AG04450 (cell line): ENCODE results near the gene SMIM35. TPM values are rescaled to one million over a fixed set of nuclear protein-coding genes. Genes with fewer than 3 reads are reported as not detected.

Experiments
- CTCF ChIA-PET: fragments of 300-600, 350-600 bp; formaldehyde crosslinking; extraction: SDS; loops from one replicate; lab custom pipeline; 2022; ENCODE audit warnings: antibody characterized with exemption, inconsistent platforms; lab: Charles Lee
- POLR2A ChIA-PET: fragments of 350-600 bp; formaldehyde crosslinking; extraction: SDS; loops from one replicate; lab custom pipeline; 2021; ENCODE audit warnings: antibody characterized with exemption, inconsistent platforms; lab: Yijun Ruan, JAX
- DNase-seq: peaks from one replicate; pipeline ENCODE4 v3.0.0-alpha.2; 2011; ENCODE audit warnings: low read depth, low spot score
- H3K27ac ChIP-seq: one replicate; pipeline ENCODE4 v1.5.1; 2012; ENCODE audit warnings: low read depth, low read length, control low read depth
- H3K27me3 ChIP-seq: one replicate; pipeline ENCODE4 v1.6.0; 2012; ENCODE audit warnings: low read length; ENCODE audit not compliant: control insufficient read depth, insufficient read depth
- H3K4me3 ChIP-seq: 2 replicates; pipeline ENCODE4 v1.5.1; 2011; ENCODE audit warnings: mild to moderate bottlenecking, low read depth, low read length, control low read depth
- H3K9me3 ChIP-seq: 2 replicates; pipeline ENCODE4 v1.5.1; 2012; ENCODE audit warnings: low read length; ENCODE audit not compliant: control insufficient read depth, insufficient read depth
- CTCF ChIP-seq: IDR thresholded peaks from 2 replicates; pipeline ENCODE4 v1.5.1; 2011; ENCODE audit warnings: low read depth, low read length, control low read depth, inconsistent platforms
- polyA plus RNA-seq: library from polyadenylated mRNA; depleted of rRNA; stranded (reverse); fragments of >200 nt; gene quantifications from 2 replicates; pipeline ENCODE4 v1.2.3, GENCODE V29; 2011

Gene SMIM35
- polyA plus RNA-seq, 1 experiment = not detected

DNA sequence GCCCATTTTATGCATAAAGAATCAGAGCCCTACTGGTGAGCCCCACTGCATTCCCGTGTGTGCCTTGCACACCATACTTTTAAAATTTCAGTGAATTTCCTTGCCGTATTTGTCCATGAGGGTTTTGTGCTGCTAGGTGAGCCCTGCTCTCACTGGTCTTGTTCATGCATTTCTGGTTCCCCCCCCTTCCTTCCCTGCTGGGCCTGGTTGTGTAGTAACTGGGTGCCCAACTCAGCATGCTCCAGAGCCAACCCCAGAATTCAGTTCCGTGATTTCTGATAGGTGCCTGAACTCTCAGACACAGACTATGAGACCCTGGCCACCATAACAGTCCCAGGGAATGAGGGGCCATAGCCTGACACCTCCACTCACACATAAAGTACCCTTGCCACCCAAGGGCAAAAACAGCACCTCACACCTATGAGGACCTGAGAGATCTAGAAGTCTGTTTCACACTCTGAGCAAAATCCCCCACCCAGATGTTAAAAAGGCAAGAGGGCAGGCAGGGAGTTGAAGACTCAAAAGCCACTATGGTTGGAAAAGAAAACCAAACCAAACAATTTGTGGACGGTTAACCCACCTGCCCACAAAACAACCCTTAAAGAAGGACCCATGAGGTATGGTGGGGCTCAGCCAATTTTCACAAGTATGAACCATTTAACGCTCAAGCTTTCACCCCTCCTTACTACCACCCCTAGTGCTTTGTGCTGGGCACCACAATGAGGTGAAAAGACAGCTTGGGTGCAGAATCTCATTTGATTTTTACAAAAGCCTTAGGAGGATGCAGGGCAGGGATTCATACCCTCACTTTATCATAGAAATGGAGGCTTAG lies 117.4 kb downstream of the SMIM35 start:
- no peak for TF ChIP-seq CTCF
- no peak overlapping the region for H3K4me3 ChIP-seq
- H3K9me3 ChIP-seq = no peaks in the 10 kb centered on the region
- ChIA-PET CTCF (no interaction called here), POLR2A (no interaction called here)
- DNase-seq = no peak
- H3K27me3 ChIP-seq = peaks cover 3% of the 10 kb centered on the region
- H3K27ac ChIP-seq = no peak overlapping the region

DNA sequence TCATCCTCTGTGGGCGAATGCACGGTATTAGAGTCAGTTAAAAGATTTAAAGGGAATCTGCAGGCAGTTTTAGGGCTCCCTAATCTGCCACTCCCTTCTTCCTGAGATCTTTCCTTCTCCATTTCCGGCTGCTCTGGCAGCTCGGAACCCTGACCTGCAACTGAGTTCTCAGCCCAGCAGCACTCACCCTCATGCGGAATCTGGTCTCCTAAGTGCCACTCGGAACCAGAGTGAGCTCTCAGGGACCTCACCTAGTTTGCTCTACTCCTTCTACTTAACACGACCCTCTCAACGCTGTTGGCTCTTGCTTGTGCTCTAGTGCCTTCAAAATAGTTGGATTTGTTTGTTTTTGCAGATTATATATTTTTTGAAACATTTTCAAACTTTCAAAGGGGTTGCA lies 119.9 kb downstream of the SMIM35 start:
- peaks cover 3% of the 10 kb centered on the region for H3K27me3 ChIP-seq
- no peak for TF ChIP-seq CTCF
- no peak overlapping the region for H3K27ac ChIP-seq
- no peak for DNase-seq
- ChIA-PET POLR2A (no interaction called here), CTCF (interaction anchor here (1.1 kb wide), 1 partner anchor 159 kb away, joined by 3 read pairs; no protein-coding TSS in a partner anchor)
- no peaks in the 10 kb centered on the region for H3K9me3 ChIP-seq
- no peak overlapping the region for H3K4me3 ChIP-seq

DNA sequence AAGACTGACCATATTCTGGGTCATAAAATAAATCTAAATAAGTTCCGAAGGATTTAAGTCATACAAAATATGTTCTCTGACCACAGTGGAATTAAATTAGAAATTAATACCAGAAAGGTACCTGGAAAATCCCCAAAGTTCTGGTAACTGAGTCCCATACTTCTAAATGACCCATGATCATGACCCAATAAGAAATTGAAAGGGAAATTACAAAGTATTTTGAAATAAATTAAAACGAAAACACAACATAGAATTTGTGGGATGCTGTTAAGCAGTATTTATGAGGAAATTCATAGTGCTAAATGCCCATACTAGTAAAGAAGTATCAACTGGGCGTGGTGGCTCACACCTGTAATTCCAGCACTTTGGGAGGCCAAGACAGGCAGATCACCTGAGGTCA lies 123.9 kb downstream of the SMIM35 start:
- Histone ChIP-seq H3K4me3 (no peak overlapping the region), H3K27me3 (no peaks in the 10 kb centered on the region), H3K27ac (no peak overlapping the region), H3K9me3 (no peaks in the 10 kb centered on the region)
- POLR2A ChIA-PET = no interaction called here
- no peak for TF ChIP-seq CTCF
- CTCF ChIA-PET = interaction anchor here (1.0 to 2.9 kb wide), 2 partner anchors 16 to 144 kb away, joined by 3 to 10 read pairs; no protein-coding TSS in a partner anchor
- no peak for DNase-seq

DNA sequence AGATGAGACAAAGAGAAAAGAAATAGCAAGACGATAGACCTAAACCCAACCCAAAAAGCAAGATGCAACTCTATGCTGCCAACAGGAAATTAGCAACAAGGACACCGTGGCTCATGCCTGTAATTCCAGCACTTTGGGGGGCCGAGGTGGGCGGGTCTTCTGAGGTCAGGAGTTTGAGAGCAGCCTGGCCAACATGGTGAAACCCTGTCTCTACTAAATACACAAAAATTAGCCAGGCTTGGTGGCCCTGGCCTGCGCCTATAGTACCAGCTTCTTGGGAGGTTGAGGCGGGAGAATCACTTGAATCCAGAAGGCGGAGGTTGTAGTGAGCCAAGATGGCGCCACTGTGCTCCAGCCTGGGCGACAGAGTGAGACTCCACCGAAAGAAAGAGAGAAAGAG lies 124.9 kb downstream of the SMIM35 start:
- no peaks in the 10 kb centered on the region for H3K9me3 ChIP-seq
- CTCF ChIA-PET = interaction anchor here (0.7 kb wide), 1 partner anchor 15 kb away, joined by 3 read pairs; no protein-coding TSS in a partner anchor
- H3K27ac ChIP-seq = no peak overlapping the region
- POLR2A ChIA-PET = no interaction called here
- no peak overlapping the region for H3K4me3 ChIP-seq
- no peak for DNase-seq
- no peaks in the 10 kb centered on the region for H3K27me3 ChIP-seq
- no peak for TF ChIP-seq CTCF

DNA sequence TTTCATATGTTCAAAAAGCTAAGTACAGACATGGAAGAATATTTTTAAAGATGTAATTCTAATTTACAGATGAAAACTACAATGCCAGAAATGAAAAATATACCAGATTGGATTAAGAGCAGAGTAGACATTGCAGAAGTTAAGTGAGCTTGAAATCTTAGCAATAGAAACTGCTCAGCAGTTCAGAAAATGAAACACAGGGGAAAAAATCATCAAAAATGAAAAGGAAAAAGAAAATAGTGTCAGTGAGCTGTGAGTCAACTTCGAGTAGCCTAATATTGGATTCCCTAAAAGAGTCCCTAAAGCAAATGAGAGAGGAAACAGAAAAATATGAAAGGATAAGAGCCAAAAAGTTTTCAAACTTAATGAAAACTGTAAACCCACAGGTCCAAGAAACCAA lies 126.4 kb downstream of the SMIM35 start:
- no peak overlapping the region for H3K4me3 ChIP-seq
- POLR2A ChIA-PET = no interaction called here
- no peaks in the 10 kb centered on the region for H3K9me3 ChIP-seq
- no peak overlapping the region for H3K27ac ChIP-seq
- CTCF ChIA-PET = interaction anchor here (1.5 to 1.7 kb wide), 2 partner anchors 14 to 142 kb away, joined by 5 read pairs; no protein-coding TSS in a partner anchor
- no peak for DNase-seq
- no peak for TF ChIP-seq CTCF
- no peaks in the 10 kb centered on the region for H3K27me3 ChIP-seq
